ELR (cell line): Measurements from ENCODE around the gene GADD45GIP1.
"Not testable (repeated sequence)": the region's sequence is repeated elsewhere in the genome, so short reads cannot be mapped to it uniquely, and the experiment has no call there.

Experiments used
- DNase-seq: peaks from one replicate; pipeline ENCODE4 v3.0.0-alpha.2; 2015; ENCODE audit warnings: low read depth

GADD45GIP1 gene

GRCh38 chr19:12957389-12957952 is 448 bp upstream of the GADD45GIP1 start:
- not testable (repeated sequence) for DNase-seq

- no peak for DNase-seq
These were observed 1.0 kb downstream of the GADD45GIP1 start for GRCh38 chr19:12955996-12956395.

- DNase-seq, result not testable (repeated sequence)
These were observed 1.4 kb downstream of the GADD45GIP1 start for GRCh38 chr19:12955575-12955974.

- DNase-seq, result no peak
These were observed 2.4 kb downstream of the GADD45GIP1 start for GRCh38 chr19:12954612-12954962.

GRCh38 chr19:12953799-12954611 is 3.0 kb downstream of the GADD45GIP1 start:
- no peak for DNase-seq

GRCh38 chr19:12953138-12953798 is 3.8 kb downstream of the GADD45GIP1 start:
- no peak for DNase-seq

GRCh38 chr19:12952488-12953137 is 4.4 kb downstream of the GADD45GIP1 start:
- peak; percentile 90 for DNase-seq

- not testable (repeated sequence) for DNase-seq
These were observed 5.0 kb downstream of the GADD45GIP1 start for GRCh38 chr19:12952050-12952449.

- DNase-seq, result no peak
These were observed 7.4 kb downstream of the GADD45GIP1 start for GRCh38 chr19:12949363-12950283.

GRCh38 chr19:12948612-12949362 is 8.2 kb downstream of the GADD45GIP1 start:
- DNase-seq, result no peak

GRCh38 chr19:12947702-12948611 is 9.1 kb downstream of the GADD45GIP1 start:
- DNase-seq, result no peak

GRCh38 chr19:12946731-12947496 is 10.1 kb downstream of the GADD45GIP1 start:
- DNase-seq, result no peak

GRCh38 chr19:12946092-12946721 is 10.8 kb downstream of the GADD45GIP1 start:
- DNase-seq, result peak; percentile 89

GRCh38 chr19:12945479-12946091 is 11.4 kb downstream of the GADD45GIP1 start, which contains the start of gene RAD23A:
Gene RAD23A (plus strand): TSS chr19:12945862. CDS start chr19:12945949, 87 bp downstream.
- peak; percentile 99 for DNase-seq

- DNase-seq, result no peak
These were observed 12.8 kb downstream of the GADD45GIP1 start for GRCh38 chr19:12944104-12944674.

- DNase-seq, result no peak
These were observed 13.5 kb downstream of the GADD45GIP1 start for GRCh38 chr19:12943437-12944044.

- no peak for DNase-seq
These were observed 16.1 kb downstream of the GADD45GIP1 start for GRCh38 chr19:12940897-12941296.
